Erythroblast (primary cell): ENCODE data around the gene RAPGEF2.

Experiments used
- GATA1 ChIP-seq: IDR thresholded peaks from 2 replicates; pipeline ENCODE4 v1.6.1; 2011; ENCODE audit warnings: low read depth, mild to moderate bottlenecking, control low read depth, low read length, moderate library complexity
- POLR2A ChIP-seq: IDR thresholded peaks from 2 replicates; pipeline ENCODE4 v1.6.1; 2011; ENCODE audit warnings: mild to moderate bottlenecking, low read length

DNA sequence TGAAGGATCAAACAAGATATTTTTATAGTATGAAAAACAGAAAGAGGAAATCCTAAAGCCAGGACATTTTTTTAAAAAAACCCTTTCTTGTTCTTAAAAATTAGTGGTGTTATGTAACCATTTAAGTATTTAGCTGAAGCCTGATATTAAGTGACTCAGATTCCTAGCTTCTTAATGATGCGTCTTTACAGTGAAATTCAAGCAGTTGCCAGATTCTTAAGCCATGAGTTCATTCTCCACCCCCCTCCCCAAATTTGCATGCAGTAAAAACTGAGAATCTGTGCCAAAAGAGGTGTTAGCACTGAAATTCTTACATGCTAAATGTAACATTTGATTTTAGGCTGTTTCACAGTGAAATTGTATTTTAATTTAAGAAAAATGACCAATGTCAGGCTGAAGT is 180.8 kb downstream of the RAPGEF2 start:
- TF ChIP-seq POLR2A (no peak), GATA1 (no peak)
